Heart right ventricle (tissue), 16 donors: ENCODE results near the gene ST6GALNAC4. TPM values are rescaled to one million over a fixed set of nuclear protein-coding genes. Genes with fewer than 3 reads are reported as not detected.

Source experiments
- ATAC-seq, 8 donors: fragments of 200-7000 bp; cut with Tn5 transposase; one replicate each; pipeline ENCODE4 v1.9.1; 2020; ENCODE audit warnings: mild to moderate bottlenecking in 8 of 8, moderate library complexity in 8 of 8, moderate number of reproducible peaks in 1 of 8
- DNase-seq, 2 donors: peaks; one replicate each; pipeline ENCODE4 v3.0.0-alpha.2; 2020
- H3K27ac ChIP-seq, 10 donors: fragments of 200-600 bp; sonication (generic) in 2 of 10; one replicate each; pipeline versions ENCODE4 v1.5.0 to v1.8.0; 2020 to 2022; ENCODE audit warnings: mild to moderate bottlenecking in 3 of 10
- H3K27me3 ChIP-seq, 7 donors: fragments of 200-600 bp; one replicate each; pipeline ENCODE4 v1.8.0; 2021 to 2022; ENCODE audit warnings: mild to moderate bottlenecking in 2 of 7
- H3K36me3 ChIP-seq, 9 donors: fragments of 200-600 bp; sonication (generic) in 1 of 9; one replicate each; pipeline versions ENCODE4 v1.5.0 to v1.8.0; 2020 to 2022; ENCODE audit warnings: mild to moderate bottlenecking in 2 of 9
- H3K4me1 ChIP-seq, 9 donors: fragments of 200-600 bp; sonication (generic) in 1 of 9; one replicate each; pipeline versions ENCODE4 v1.5.0 to v1.8.0; 2020 to 2022; ENCODE audit warnings: mild to moderate bottlenecking in 4 of 9
- H3K4me3 ChIP-seq, 10 donors: fragments of 200-600 bp; sonication (generic) in 2 of 10; one replicate each; pipeline versions ENCODE4 v1.5.0 to v1.8.0; 2020 to 2022; ENCODE audit warnings: mild to moderate bottlenecking in 7 of 10, moderate library complexity in 2 of 10
- H3K9me3 ChIP-seq, 11 donors: fragments of 200-600 bp in 10 of 11; sonication (generic) in 2 of 11; one replicate each; pipeline versions ENCODE4 v1.5.0 to v1.8.0; 2013 to 2022; ENCODE audit warnings: mild to moderate bottlenecking in 2 of 11, control low read depth in 1 of 11, moderate library complexity in 1 of 11
- WGBS, 2 donors: extraction: QIAGEN DNeasy Blood & Tissue Kit; methylation state at CpG; one replicate each; pipeline ENCODE4 v1.1.7; 2013; ENCODE audit warnings: inconsistent platforms in 1 of 2; 5-methylcytosine and 5-hydroxymethylcytosine counted together
- intact Hi-C, 10 donors: fragments of 100-400 bp; cut with DNase I; formaldehyde crosslinking; loops; one replicate each; pipeline versions ENCODE4 v1.11.1 to v1.14.2; 2022
- polyA plus RNA-seq, 2 donors: library from polyadenylated mRNA; stranded (reverse); fragments of 200-250 nt; gene quantifications; one replicate each; pipeline ENCODE4 v1.2.3, GENCODE V29; 2013
- total RNA-seq, 10 donors: library from RNA; stranded (reverse); fragmentation: NEBNext Ultra II Directional in 3 of 10; extraction: Animal tissue kit (Norgen Biotek cat#: 25700) in 3 of 10; gene quantifications; one replicate each; pipeline versions ENCODE4 v1.2.1 to v1.2.4, GENCODE V29; 2021 to 2023
- TF ChIP-seq, protein P1 (sequence below), 9 donors: fragments of 200-600 bp; sonication (generic) in 2 of 9; IDR thresholded peaks; one replicate each; pipeline versions ENCODE4 v1.5.0 to v1.8.0; 2021 to 2022; ENCODE audit warnings: antibody characterized with exemption in 9 of 9, mild to moderate bottlenecking in 5 of 9, moderate library complexity in 1 of 9
- donor health status: Arrhythmogenic right ventricular cardiomyopathy.
- donor health status: ischemic (EF 13 %, LVEDD 7.1; RV severe dilation, severe dysfunction).
- donor health status: healthy with polysubstance abuse.
- donor health status: DM: no; HTN: yes; CAD: no.
- donor health status: DM: no; HTN: no; CAD: no.
- donor health status: ischemic (EF 25% LVEDD 6.9; RV normal size, moderate dysfunction).
- donor health status: ischemic (EF 25% LVEDD 5.7; RV mildly dilated, moderate dysfunction).
- donor health status: healthy.
- donor health status: DM: yes; HTN: yes; CAD: no.
- donor health status: Ischemic cardiomyopathy.
- donor health status: ischemic (EF 35%, LVEDD 5.7; RV mildly dilated, moderate dysfunction).
- donor health status: nonischemic (EF 11% LVEDD 7.7; RV severe dilation, severe dysfunction).
- donor health status: DM: yes; HTN: yes; CAD: no.
- donor health status: PGD.
- donor health status: ischemic (EF 29% LVEDD 5.4; RV normal size, mild dysfunction).
- donor health status: nonischemic (EF 23%, LVEDD 6.1; RV moderate dilation, normal function).

The ST6GALNAC4 gene
- total and polyA plus RNA-seq, 12 donors: 10.8 to 52.9 (median 33.9) TPM

DNA sequence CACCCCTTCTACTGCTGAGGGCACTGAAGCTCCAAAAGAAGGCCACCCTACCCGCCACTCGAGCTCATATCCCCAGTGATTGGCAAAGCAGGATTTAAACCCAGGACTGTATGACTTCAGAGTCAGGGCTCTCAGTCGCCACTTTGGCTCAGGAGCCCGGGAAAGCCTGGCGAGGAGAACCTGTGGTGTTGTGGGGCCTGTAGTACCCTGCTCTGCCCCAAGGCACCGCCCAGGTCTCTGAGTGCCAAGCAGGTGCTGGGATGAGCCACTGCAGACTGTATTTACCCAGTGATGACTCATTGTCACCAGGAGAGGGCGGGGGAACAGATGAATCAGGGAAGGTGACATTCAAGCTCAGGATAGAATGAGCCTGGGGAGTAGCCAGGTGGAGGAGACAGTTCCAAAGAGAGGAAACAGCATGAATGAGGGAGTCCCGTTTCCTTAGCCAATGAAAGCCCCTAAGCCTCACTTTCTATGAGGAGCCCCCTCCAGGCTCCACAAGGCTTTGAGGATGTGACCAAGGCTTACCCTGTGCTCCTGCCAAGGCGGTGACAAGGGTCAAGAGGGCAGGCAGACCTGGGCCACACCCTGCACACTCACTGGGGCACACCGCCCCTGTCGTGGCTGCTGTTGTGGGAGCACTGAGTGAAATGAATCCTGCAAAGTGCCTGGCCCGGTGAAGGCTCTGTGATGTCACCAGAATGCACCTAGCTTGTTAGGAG is 38.6 kb upstream of the ST6GALNAC4 start:
- intact Hi-C loops: loop anchor here in 1 of 10 donors (5.0 kb wide), 1 partner anchor 47 kb away; no protein-coding TSS in a partner anchor
- Histone ChIP-seq H3K36me3 (no peaks in the 10 kb centered on the region), H3K9me3 (peaks cover 0 to 3% (median 0%) of the 10 kb centered on the region in 11 donors), H3K4me3 (no peak overlapping the region), H3K27ac (peak overlapping the region in 9 of 10 donors; percentile 26 to 78 (median 66)), H3K4me1 (peaks cover 8 to 65% (median 40%) of the 10 kb centered on the region in 9 donors), H3K27me3 (no peaks in the 10 kb centered on the region)
- ATAC-seq: peak; percentile 58 to 89 (median 84)
- WGBS, 2 donors: 53 to 57% methylated on average over 12 of the region's 12 CpGs
- peak; percentile 38 to 68 for DNase-seq
- TF ChIP-seq, protein P1, sequence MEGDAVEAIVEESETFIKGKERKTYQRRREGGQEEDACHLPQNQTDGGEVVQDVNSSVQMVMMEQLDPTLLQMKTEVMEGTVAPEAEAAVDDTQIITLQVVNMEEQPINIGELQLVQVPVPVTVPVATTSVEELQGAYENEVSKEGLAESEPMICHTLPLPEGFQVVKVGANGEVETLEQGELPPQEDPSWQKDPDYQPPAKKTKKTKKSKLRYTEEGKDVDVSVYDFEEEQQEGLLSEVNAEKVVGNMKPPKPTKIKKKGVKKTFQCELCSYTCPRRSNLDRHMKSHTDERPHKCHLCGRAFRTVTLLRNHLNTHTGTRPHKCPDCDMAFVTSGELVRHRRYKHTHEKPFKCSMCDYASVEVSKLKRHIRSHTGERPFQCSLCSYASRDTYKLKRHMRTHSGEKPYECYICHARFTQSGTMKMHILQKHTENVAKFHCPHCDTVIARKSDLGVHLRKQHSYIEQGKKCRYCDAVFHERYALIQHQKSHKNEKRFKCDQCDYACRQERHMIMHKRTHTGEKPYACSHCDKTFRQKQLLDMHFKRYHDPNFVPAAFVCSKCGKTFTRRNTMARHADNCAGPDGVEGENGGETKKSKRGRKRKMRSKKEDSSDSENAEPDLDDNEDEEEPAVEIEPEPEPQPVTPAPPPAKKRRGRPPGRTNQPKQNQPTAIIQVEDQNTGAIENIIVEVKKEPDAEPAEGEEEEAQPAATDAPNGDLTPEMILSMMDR (IDR thresholded peaks at IDR 0.05): peak in 8 of 9 donors; percentile 20 to 43 (median 37)

DNA sequence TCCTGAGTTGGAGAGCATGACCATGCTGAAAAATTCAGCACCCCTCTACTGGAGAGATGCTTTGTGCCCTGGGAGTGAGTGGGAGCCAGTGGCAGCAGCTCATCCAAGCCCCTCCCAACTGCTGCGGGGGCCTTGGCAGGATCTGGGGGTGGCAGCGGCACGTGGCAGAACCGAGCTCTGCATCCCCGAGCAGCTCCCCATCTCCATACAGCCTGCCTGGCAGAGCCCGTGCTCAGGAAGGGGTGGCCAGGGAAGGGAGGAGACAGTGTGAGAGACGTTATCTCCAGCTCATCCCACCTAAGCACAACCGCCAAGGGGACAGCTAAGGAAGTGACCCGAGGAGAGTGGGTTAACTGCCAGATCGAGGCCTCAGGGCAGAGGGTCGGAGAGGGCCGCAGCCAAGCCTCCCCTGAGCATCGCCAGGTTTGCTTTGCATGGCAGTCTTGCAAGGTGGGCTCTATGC is 38.0 kb upstream of the ST6GALNAC4 start:
- ATAC-seq: peak in 3 of 8 donors; percentile 3 to 21 (median 12)
- peaks cover 0 to 3% (median 0%) of the 10 kb centered on the region in 11 donors for H3K9me3 ChIP-seq
- WGBS, 2 donors: 50 to 59% methylated on average over 13 of the region's 13 CpGs
- peak overlapping the region in 9 of 10 donors; percentile 26 to 78 (median 66) for H3K27ac ChIP-seq
- H3K36me3 ChIP-seq: no peaks in the 10 kb centered on the region
- no peaks in the 10 kb centered on the region for H3K27me3 ChIP-seq
- peaks cover 4 to 65% (median 41%) of the 10 kb centered on the region in 9 donors for H3K4me1 ChIP-seq
- no peak overlapping the region for H3K4me3 ChIP-seq
- intact Hi-C loops: loop anchor here in 1 of 10 donors (5.0 kb wide), 1 partner anchor 47 kb away; no protein-coding TSS in a partner anchor
- TF ChIP-seq, protein P1 (IDR thresholded peaks at IDR 0.05): no peak
- DNase-seq: peak in 1 of 2 donors; percentile 10

DNA sequence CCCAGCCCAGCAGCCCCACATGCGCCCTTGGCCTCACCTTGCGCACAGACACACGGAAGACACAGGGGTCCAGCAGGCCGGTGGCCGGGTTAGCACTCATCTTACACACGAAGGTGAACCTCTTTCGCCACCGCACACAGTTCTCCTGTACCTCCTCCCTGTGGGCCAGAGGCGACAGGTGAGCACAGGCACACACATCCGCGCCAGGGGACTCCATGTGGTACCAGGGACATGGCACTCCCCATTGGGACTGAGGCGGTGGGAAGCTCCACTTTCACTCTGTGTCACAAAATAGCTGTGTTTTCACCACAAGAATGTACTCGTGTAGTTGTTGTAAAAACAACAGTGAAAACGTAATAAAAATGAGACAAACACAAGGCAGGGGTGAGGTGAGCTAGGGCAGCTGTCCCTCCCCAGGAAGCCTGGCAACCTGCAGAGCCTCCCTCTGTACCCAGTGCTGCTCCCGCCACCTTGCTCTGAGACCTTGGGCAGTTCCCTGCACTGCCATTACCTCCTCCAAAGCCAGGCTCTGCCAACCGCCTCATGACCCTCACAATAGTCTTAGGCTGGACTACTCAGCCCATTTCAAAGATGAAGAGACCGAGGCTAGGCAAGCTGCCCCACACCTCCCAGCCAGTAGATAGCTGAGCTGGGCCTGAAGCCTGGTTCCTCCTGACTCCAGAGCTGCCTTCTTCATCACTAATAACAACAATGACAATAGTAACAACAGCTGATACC is 37.1 kb upstream of the ST6GALNAC4 start:
- peak in 1 of 2 donors; percentile 6 for DNase-seq
- Histone ChIP-seq H3K27ac (peak overlapping the region in 4 of 10 donors; percentile 62 to 75 (median 67)), H3K27me3 (no peaks in the 10 kb centered on the region), H3K36me3 (no peaks in the 10 kb centered on the region), H3K4me1 (peaks cover 4 to 69% (median 49%) of the 10 kb centered on the region in 9 donors), H3K9me3 (peaks cover 0 to 3% (median 0%) of the 10 kb centered on the region in 11 donors), H3K4me3 (no peak overlapping the region)
- intact Hi-C loops: no loop called here
- ATAC-seq: no peak
- 92 to 95% methylated on average over 17 of the region's 17 CpGs for WGBS, 2 donors
- TF ChIP-seq, protein P1 (IDR thresholded peaks at IDR 0.05): no peak

DNA sequence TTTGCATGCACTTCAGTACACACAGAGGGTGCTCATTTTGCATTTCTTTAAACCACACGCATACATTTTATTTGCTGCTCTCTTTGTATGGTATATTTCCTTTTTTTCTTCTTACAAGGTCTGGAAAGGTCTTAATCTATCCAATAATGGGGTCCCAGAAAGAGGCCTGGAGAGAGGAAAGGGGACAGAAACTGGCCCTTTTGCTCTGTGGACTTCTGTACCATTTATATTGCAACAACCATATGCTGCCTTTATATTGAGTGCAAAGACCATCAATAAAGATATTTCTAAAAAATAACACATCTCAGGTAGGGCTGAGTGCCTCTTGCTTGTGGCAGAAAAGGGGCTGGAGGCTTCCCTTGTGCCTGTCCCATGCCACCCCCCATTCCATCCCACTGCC is 36.3 kb upstream of the ST6GALNAC4 start:
- intact Hi-C loops: no loop called here
- ATAC-seq (no peak), DNase-seq (no peak)
- Histone ChIP-seq H3K4me3 (no peak overlapping the region), H3K36me3 (peaks cover 0 to 2% (median 0%) of the 10 kb centered on the region in 9 donors), H3K27ac (no peak overlapping the region), H3K9me3 (peaks cover 0 to 3% (median 0%) of the 10 kb centered on the region in 11 donors), H3K4me1 (peaks cover 4 to 77% (median 56%) of the 10 kb centered on the region in 9 donors), H3K27me3 (no peaks in the 10 kb centered on the region)
- TF ChIP-seq, protein P1 (IDR thresholded peaks at IDR 0.05): no peak
- 96% methylated on average over 1 of the region's 1 CpG for WGBS, 2 donors
